Esophagus squamous epithelium (tissue), 5 donors: ENCODE data around the gene GRAP. TPM values are rescaled to one million over a fixed set of nuclear protein-coding genes. Genes with fewer than 3 reads are reported as not detected.
"Not testable (repeated sequence)": the region's sequence is repeated elsewhere in the genome, so short reads cannot be mapped to it uniquely, and the experiment has no call there.

ENCODE experiments used
- DNase-seq: peaks from one replicate; lab custom pipeline; 2025; lab: John Stamatoyannopoulos, UW
- H3K27ac ChIP-seq, 4 donors: fragments of 200-600 bp; sonication (generic); one replicate each; pipeline ENCODE4 v1.5.1; 2016 to 2019; ENCODE audit warnings: mild to moderate bottlenecking in 1 of 4
- H3K27me3 ChIP-seq, 4 donors: fragments of 200-600 bp; sonication (generic); 1 replicate in 3 of 4; 2 replicates in 1 of 4; pipeline versions ENCODE4 v1.5.1 to v1.6.0; 2017 to 2021; ENCODE audit warnings: antibody characterized with exemption in 1 of 4
- H3K36me3 ChIP-seq, 3 donors: fragments of 200-600 bp; sonication (generic); one replicate each; pipeline ENCODE4 v1.5.1; 2016 to 2019
- H3K4me1 ChIP-seq, 3 donors: fragments of 200-600 bp; sonication (generic); one replicate each; pipeline ENCODE4 v1.5.1; 2017 to 2019
- H3K4me3 ChIP-seq, 4 donors: fragments of 200-600 bp; sonication (generic); 1 replicate in 3 of 4; 2 replicates in 1 of 4; pipeline ENCODE4 v1.5.1; 2016 to 2019; ENCODE audit warnings: mild to moderate bottlenecking in 2 of 4, moderate library complexity in 1 of 4
- H3K9me3 ChIP-seq, 3 donors: fragments of 200-600 bp; sonication (generic); one replicate each; pipeline ENCODE4 v1.5.1; 2016 to 2019
- POLR2A ChIP-seq, 4 donors: fragments of 450-650 bp; IDR thresholded peaks; one replicate each; pipeline ENCODE4 v1.6.1; 2017; ENCODE audit warnings: antibody characterized with exemption in 4 of 4, mild to moderate bottlenecking in 4 of 4, moderate library complexity in 3 of 4
- WGBS, 2 donors: methylation state at CpG; one replicate each; pipeline ENCODE4 v1.1.5; 2018; 5-methylcytosine and 5-hydroxymethylcytosine counted together
- intact Hi-C: fragments of 100-400 bp; cut with DNase I; formaldehyde crosslinking; loops from one replicate; pipeline ENCODE4 v1.15.0; 2022
- total RNA-seq, 4 donors: library from RNA; depleted of rRNA; stranded (reverse); fragments of >200 nt; gene quantifications; one replicate each; pipeline ENCODE4 v1.1.0, GENCODE V29; 2016
- TF ChIP-seq, protein P1 (sequence below), 6 experiments: fragments of 450-650 bp in 4 of 6; fragments of 200-600 bp in 2 of 6; sonication (generic) in 2 of 6; IDR thresholded peaks; one replicate each; pipeline ENCODE4 v1.5.1; 2016 to 2019; ENCODE audit warnings: antibody characterized with exemption in 6 of 6, mild to moderate bottlenecking in 4 of 6, moderate library complexity in 4 of 6
- donor health status: DM: yes; HTN: yes; CAD: no.

The GRAP gene
- total RNA-seq, 4 donors from 2014 or later, result 1.0 to 4.2 (median 1.7) TPM

DNA sequence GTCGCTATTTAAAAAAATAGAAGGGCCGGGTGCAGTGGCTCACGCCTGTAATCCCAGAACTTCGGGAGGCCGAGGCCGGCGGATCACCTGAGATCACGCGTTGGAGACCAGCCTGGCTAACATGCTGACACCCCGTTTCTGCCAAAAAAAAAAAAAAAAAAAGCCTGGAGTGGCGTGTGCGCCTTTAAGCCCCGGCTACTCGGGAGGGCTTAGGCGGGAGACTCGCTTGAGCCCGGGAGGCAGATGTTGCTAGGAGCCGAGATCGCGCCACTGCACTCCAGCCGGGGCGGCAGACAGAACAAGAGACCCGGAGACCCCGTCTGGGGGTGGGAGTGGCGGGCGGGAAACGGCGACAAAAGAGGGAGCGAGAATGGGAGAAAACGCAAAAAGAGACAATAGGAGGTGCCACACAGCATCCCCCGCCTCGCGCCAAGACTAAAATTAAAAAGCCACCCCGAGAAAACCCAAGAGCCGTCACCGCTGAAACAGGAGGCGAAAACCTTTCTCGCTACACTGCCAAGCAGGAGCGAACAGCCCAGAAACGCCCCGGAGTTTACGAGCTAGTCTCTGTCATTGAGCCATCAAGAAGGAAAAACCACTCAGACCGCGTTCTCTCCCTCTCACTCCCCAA, 16.7 kb upstream of the GRAP start:
- WGBS, 2 donors, result 0% methylated on average over 6 of the region's 44 CpGs; no CpG with 5 or more reads in 1 of the 2 donors
- intact Hi-C loops, DNase-seq, H3K36me3 ChIP-seq, H3K9me3 ChIP-seq, H3K27me3 ChIP-seq, H3K4me1 ChIP-seq: not testable (repeated sequence)
- peak overlapping the region in 1 of 4 donors; percentile 35 for H3K4me3 ChIP-seq
- H3K27ac ChIP-seq, result peak overlapping the region in 2 of 4 donors; percentile 53 to 82
- TF ChIP-seq, protein P1, sequence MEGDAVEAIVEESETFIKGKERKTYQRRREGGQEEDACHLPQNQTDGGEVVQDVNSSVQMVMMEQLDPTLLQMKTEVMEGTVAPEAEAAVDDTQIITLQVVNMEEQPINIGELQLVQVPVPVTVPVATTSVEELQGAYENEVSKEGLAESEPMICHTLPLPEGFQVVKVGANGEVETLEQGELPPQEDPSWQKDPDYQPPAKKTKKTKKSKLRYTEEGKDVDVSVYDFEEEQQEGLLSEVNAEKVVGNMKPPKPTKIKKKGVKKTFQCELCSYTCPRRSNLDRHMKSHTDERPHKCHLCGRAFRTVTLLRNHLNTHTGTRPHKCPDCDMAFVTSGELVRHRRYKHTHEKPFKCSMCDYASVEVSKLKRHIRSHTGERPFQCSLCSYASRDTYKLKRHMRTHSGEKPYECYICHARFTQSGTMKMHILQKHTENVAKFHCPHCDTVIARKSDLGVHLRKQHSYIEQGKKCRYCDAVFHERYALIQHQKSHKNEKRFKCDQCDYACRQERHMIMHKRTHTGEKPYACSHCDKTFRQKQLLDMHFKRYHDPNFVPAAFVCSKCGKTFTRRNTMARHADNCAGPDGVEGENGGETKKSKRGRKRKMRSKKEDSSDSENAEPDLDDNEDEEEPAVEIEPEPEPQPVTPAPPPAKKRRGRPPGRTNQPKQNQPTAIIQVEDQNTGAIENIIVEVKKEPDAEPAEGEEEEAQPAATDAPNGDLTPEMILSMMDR (IDR thresholded peaks at IDR 0.05), result peak in 1 of 6 experiments; percentile 6
- peak in 3 of 4 donors; percentile 32 to 100 (median 45) for TF ChIP-seq POLR2A (IDR thresholded peaks at IDR 0.05)

DNA sequence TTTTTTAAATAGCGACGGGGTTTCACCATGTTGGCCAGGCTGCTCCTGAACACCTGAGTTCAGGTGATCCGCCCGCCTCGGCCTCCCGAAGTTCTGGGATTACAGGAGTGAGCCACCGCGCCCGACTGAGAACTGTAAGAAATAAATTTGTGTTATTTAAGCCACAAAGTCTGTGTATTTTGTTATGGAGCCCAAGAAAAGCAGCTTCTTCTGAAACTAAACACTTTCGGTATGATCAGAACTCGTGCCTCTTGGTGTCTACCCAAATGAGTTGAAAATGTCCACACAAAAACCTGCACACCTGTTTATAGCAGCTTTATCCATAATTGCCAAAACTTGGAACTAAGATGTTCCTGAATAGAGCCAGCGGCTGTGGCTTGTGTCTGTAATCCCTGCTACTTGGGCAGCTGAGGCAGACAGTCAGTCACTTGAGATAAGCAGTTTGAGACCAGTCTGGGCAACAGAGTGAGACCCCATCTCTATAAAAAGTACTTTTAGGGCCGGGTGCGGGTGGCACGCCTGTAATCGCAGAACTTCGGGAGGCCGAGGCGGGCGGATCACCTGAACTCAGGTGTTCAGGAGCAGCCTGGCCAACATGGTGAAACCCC, 16.1 kb upstream of the GRAP start:
- H3K4me1 ChIP-seq, H3K27me3 ChIP-seq, H3K27ac ChIP-seq, DNase-seq, H3K36me3 ChIP-seq, intact Hi-C loops, H3K4me3 ChIP-seq, H3K9me3 ChIP-seq: not testable (repeated sequence)
- no CpG with 5 or more reads among the region's 20 CpGs for WGBS, 2 donors

DNA sequence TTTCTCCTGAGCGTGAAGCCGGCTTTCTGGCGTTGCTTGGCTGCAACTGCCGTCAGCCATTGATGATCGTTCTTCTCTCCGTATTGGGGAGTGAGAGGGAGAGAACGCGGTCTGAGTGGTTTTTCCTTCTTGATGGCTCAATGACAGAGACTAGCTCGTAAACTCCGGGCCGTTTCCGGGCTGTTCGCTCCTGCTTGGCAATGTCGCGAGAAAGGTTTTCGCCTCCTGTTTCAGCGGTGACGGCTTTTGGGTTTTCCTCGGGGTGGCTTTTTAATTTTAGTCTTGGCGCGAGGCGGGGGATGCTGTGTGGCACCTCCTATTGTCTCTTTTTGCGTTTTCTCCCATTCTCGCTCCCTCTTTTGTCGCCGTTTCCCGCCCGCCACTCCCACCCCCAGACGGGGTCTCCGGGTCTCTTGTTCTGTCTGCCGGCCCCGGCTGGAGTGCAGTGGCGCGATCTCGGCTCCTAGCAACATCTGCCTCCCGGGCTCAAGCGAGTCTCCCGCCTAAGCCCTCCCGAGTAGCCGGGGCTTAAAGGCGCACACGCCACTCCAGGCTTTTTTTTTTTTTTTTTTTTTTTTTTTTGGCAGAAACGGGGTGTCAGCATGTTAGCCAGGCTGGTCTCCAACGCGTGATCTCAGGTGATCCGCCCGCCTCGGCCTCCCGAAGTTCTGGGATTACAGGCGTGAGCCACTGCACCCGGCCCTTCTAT, 15.4 kb upstream of the GRAP start:
- H3K4me1 ChIP-seq, H3K36me3 ChIP-seq, DNase-seq, intact Hi-C loops, H3K9me3 ChIP-seq, H3K27me3 ChIP-seq: not testable (repeated sequence)
- Histone ChIP-seq H3K4me3 (peak overlapping the region in 1 of 4 donors; percentile 25), H3K27ac (peak overlapping the region in 2 of 4 donors; percentile 42 to 80)
- peak in 1 of 4 donors; percentile 63 for TF ChIP-seq POLR2A (IDR thresholded peaks at IDR 0.05)
- no CpG with 5 or more reads among the region's 51 CpGs for WGBS, 2 donors

DNA sequence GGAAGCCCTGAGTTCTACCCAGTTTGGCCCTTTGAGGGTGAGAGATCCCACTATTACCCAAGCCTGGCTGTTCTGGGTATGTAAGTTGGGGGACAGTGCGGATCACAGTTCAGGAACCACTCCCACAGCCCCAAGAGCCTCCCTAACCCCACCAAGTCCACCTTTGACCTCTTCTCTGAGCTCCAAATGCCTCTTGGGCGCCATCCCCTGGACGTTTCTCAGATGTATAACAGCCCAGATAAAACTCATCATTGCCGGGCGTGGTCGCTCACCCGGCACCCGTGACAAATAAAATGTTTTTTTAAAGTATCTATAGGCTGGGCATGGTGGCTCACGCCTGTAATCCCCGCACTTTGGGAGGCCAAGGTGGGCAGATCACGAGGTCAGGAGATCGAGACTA, 8.7 kb upstream of the GRAP start:
- DNase-seq, H3K4me3 ChIP-seq, intact Hi-C loops, H3K9me3 ChIP-seq, H3K27ac ChIP-seq, H3K4me1 ChIP-seq, H3K27me3 ChIP-seq, H3K36me3 ChIP-seq: not testable (repeated sequence)
- no CpG with 5 or more reads among the region's 12 CpGs for WGBS, 2 donors

DNA sequence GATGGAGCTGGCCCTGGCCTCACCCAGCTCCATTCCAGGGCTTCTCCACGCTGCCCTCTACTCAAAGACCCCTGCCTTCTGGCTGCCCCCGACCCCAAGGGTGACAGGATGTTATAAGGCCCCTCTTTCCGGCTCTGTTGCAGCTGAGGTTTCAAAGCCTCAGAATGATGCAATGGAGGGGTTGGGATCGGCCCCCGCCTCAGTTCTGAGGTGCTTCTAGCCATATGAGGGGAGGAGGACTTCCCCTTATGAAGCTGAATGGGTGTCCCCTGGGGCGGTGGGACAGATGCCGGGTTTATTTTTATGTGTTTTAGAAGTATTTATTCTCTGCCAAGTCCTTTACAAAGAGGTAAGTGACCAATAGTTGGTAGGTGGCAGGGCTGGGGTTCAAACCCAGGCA, 2.1 kb upstream of the GRAP start:
- intact Hi-C loops, H3K9me3 ChIP-seq, H3K27ac ChIP-seq, DNase-seq, H3K4me3 ChIP-seq, H3K36me3 ChIP-seq, H3K27me3 ChIP-seq, H3K4me1 ChIP-seq: not testable (repeated sequence)
- no CpG with 5 or more reads among the region's 7 CpGs for WGBS, 2 donors

DNA sequence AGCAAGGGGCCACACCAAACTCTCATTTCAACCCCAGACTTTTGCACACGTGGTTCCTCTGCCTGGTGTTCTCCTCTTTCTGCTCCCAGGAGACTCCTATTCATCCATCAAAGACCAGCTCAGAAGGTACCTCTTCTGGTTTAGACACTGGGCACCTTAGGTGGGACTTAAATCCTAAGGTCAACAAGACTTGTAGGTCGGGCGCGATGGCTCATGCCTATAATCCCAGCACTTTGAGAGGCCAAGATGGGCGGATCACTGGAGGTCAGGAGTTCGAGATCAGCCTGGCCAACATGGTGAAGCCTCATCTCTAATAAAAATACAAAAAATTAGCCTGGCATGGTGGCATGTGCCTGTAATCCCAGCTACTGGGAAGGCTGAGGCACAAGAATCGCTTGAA, 753 bp upstream of the GRAP start:
- H3K27me3 ChIP-seq, H3K4me3 ChIP-seq, H3K4me1 ChIP-seq, DNase-seq, H3K9me3 ChIP-seq, H3K36me3 ChIP-seq, intact Hi-C loops, H3K27ac ChIP-seq: not testable (repeated sequence)
- no CpG with 5 or more reads among the region's 7 CpGs for WGBS, 2 donors

DNA sequence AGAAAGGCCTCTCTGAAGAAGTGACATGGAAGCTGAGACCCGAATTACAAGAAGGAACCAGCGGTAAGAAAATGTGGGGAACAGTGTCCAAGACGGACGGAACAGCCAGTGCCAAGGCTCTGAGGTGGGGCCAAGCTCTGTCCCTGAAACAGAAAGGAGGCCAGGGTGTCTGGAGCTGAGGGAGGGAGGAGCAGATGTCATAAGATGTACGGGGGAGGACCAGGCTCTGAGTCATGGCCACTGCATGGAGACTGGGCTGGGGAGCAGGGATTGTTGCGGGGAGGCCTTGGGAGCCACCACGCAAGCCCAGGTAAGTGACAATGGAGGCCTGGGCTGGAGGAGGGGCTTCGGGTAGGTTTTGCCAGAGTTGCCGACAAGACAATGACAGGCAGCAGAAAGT, 2.1 kb downstream of the GRAP start:
- no CpG with 5 or more reads among the region's 9 CpGs for WGBS, 2 donors
- H3K4me1 ChIP-seq, H3K27me3 ChIP-seq: not testable (repeated sequence)

DNA sequence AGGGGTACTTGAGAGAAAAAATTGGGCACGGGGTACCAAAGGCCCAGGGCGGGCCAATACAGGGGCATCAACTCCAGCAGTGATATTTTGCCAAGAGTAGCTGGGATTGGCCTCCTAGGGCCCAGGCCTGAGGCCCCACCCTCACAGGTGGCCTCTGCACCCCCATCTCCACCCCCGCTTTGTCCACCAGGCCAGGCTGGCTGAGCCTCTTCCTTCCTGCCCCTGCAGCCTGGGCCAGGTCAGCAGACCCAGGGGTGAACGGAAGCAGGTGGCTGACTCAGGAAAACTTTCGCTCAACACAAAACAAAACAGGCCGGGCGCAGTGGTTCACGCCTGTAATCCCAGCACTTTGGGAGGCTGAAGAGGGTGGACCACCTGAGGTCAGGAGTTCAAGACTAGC, 3.7 kb downstream of the GRAP start:
- H3K4me1 ChIP-seq, intact Hi-C loops, H3K27me3 ChIP-seq, DNase-seq, H3K4me3 ChIP-seq, H3K36me3 ChIP-seq, H3K27ac ChIP-seq, H3K9me3 ChIP-seq: not testable (repeated sequence)
- WGBS, 2 donors, result no CpG with 5 or more reads among the region's 8 CpGs

More for the DNA sequence above, 2.1 kb downstream of the GRAP start:
- H3K4me3 ChIP-seq, H3K36me3 ChIP-seq, H3K9me3 ChIP-seq, DNase-seq, H3K27ac ChIP-seq, intact Hi-C loops: not testable (repeated sequence)

DNA sequence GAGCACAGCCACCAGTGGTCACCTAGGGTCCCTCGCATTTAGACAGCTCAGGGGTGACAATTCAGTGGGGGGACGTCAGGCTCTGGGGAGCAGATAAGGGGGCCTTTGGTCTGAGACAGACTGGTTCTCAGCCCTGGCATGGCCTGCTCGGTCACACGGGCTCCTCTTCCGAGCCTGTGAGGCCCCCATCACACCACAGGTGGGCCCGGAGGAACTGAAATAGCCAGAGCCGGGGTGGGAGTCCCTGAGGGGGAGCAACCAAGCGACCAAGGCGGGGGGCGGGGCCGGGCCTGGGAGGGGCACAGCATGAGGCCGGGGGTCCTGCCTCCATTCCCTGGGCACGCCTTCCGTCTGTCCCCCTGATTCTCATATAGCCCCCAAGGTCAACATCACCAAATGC, 4.4 kb downstream of the GRAP start:
- H3K4me3 ChIP-seq, H3K36me3 ChIP-seq, DNase-seq, H3K9me3 ChIP-seq, H3K27ac ChIP-seq, intact Hi-C loops, H3K27me3 ChIP-seq, H3K4me1 ChIP-seq: not testable (repeated sequence)
- WGBS, 2 donors, result no CpG with 5 or more reads among the region's 14 CpGs

DNA sequence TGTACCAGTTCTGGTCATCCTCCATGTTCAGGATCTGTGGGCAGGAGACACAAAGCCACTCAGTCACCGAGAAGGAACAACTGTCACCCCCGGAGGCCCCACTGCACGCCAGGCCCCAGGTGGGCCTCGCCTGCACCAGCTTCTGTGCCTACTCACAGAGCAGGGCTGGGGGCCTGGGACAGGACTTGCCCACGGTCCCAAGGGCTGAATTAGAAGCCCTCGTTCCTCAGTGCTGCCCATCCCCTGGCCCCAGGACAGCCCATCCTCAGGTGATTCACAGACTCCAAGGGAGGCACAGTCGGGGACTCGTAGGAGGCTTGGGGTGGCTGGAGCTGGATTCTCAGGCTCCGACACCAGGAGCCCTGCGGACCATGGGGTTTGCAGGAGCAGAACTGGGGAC, 4.9 kb downstream of the GRAP start:
- H3K27ac ChIP-seq, intact Hi-C loops: not testable (repeated sequence)

DNA sequence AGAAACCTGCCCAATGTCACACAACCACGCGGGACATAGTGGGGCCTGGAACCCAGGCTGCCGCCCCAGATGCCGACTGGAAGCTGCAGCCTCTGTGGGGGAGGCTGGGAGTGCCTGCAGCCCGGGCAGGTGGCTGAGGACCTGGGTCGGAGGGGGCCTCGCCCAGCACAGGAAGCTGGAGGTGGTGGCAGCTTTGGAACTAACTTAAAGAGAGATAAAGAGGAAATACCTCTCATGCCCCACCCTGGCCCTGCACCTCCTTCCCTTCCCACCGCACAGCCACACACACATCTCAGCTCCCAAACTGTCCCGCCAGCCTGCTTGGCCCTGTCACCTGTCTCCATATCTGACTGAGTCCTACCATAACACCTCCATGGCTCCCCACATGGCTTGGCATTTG, 6.4 kb downstream of the GRAP start:
- H3K27me3 ChIP-seq, H3K9me3 ChIP-seq, H3K4me3 ChIP-seq, intact Hi-C loops, H3K27ac ChIP-seq, H3K4me1 ChIP-seq, H3K36me3 ChIP-seq, DNase-seq: not testable (repeated sequence)
- WGBS, 2 donors, result no CpG with 5 or more reads among the region's 9 CpGs

More for the DNA sequence above, 4.9 kb downstream of the GRAP start:
- not testable (repeated sequence) for H3K27me3 ChIP-seq, H3K4me3 ChIP-seq, H3K36me3 ChIP-seq, H3K9me3 ChIP-seq, DNase-seq, H3K4me1 ChIP-seq
- WGBS, 2 donors, result no CpG with 5 or more reads among the region's 10 CpGs

DNA sequence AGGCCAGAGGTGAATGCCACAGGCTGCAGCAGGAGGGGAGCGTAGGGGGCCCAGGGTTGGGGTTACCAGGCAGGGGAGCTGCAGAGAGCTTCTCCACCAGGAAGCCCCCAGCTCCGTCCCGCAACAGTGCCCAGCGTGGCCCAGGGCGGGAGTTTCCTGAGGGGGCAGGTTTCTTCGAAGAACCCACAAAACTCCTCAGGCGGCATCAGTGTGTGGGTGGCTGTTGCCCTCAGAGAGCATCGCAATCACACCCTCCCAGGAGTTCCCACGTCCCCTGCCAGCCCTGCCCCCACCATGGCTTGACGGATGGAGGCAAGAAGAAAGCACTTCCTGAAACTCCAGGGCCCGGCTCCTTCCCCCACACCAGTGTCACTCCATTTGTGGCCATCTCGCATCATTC, 8.0 kb downstream of the GRAP start:
- H3K27ac ChIP-seq, DNase-seq, intact Hi-C loops, H3K4me3 ChIP-seq, H3K4me1 ChIP-seq, H3K36me3 ChIP-seq, H3K9me3 ChIP-seq, H3K27me3 ChIP-seq: not testable (repeated sequence)
- no CpG with 5 or more reads among the region's 12 CpGs for WGBS, 2 donors
